HG03565 (cell line): ENCODE results near the gene GAS2L3.
"Not testable (repeated sequence)": the region's sequence is repeated elsewhere in the genome, so short reads cannot be mapped to it uniquely, and the experiment has no call there.

Source experiments
- ATAC-seq: cut with Tn5 transposase; IDR thresholded peaks from one replicate; pipeline ENCODE4 v1.9.1; 2021; ENCODE audit warnings: mild to moderate bottlenecking, moderate library complexity; ENCODE audit not compliant: unreplicated experiment

The GAS2L3 gene

GRCh38 chr12:100574187-100575074 lies 947 bp downstream of the GAS2L3 start:
- ATAC-seq = no peak

GRCh38 chr12:100576331-100577036 lies 3.0 kb downstream of the GAS2L3 start:
- ATAC-seq = peak; percentile 29

DNA sequence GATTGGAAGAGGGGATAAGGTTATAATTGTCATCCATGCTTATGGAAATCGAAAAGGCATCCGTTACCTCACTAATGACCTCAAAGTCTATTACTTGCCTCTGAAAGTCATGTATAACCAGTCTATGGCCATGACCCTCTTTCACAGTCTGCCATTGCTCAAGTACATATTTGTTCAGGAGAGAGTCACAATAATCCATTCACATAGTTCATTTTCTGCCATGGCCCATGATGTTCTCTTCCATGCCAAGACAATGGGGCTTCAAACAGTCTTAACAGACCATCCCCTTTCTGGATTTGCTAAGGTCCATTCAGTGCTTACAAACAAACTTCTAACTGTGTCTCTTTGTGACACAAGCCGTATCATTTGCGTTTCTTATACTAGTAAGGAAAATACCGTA lies 5.4 kb downstream of the GAS2L3 start:
- ATAC-seq = no peak

GRCh38 chr12:100579844-100580243 lies 6.4 kb downstream of the GAS2L3 start:
- no peak for ATAC-seq

- ATAC-seq = no peak
Measured at GRCh38 chr12:100584256-100584655, 10.8 kb downstream of the GAS2L3 start.

- no peak for ATAC-seq
Measured at GRCh38 chr12:100591979-100592378, 18.5 kb downstream of the GAS2L3 start.

- no peak for ATAC-seq
Measured at GRCh38 chr12:100593490-100593889, 20.0 kb downstream of the GAS2L3 start.

DNA sequence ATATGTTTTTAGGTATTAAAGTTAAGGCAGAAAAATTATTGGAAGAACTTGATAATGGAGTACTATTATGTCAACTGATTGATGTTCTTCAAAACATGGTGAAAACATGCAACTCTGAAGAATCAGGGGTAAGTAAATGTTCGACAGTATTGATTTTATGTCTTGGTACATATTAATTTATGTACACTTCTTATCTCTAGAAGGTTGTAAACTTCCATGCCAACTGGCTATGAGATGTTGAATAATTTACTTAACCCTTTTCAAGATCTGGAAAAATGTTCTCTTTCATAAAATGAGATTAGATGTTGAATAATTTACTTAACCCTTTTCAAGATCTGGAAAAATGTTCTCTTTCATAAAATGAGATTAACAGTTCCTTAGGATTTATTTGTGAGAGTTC lies 28.1 kb downstream of the GAS2L3 start:
- no peak for ATAC-seq

DNA sequence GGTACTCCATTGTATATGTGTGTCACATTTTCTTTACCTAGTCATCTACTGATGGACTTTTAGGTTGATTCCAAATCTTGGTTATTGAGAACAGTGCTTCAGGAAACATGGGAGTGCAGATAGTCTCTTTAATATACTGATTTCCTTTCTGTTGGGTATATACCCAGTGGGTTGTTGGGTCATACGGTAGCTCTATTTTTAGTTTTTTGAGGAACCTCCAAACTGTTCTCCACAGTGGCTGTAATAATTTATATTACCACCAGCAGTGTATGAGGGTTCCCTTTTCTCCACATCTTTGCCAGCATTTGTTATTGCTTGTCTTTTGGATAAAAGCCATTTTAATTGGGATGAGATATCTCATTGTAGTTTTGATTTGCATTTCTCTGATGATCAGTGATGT lies 29.5 kb downstream of the GAS2L3 start:
- ATAC-seq = not testable (repeated sequence)

- ATAC-seq = no peak
Measured at GRCh38 chr12:100608776-100609175, 35.3 kb downstream of the GAS2L3 start.

GRCh38 chr12:100610666-100611430 lies 37.4 kb downstream of the GAS2L3 start:
- ATAC-seq = no peak

DNA sequence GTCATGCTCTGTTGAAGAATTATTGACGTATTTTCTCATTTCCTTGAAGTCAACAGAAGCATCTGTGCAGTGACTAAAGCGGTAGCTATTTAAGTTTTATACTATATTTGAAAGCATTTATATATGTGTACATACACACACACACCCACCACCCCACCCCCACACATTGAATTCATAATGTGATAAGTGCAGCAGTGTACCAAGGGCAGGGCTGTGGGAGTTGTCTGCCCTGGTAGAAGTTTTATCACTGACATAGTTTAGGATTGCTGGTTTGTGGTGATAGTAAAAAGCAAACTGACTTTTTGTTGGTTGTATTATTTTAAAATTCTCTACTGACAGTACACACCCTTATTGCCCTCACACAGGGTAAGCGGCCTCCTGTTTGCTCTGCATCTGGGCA lies 39.1 kb downstream of the GAS2L3 start:
- ATAC-seq = no peak

DNA sequence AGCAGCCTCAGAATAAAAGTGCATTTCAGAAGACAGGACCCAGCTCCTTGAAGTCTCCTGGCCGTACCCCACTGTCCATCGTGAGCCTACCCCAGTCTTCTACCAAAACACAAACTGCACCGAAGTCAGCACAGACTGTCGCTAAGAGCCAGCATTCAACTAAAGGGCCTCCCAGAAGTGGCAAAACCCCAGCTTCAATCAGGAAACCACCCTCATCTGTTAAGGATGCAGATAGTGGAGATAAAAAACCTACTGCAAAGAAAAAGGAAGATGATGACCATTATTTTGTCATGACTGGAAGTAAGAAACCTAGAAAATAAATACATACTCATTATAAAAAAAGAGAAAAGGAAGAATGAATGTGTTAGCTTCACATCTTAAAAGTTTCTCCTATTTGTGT lies 51.1 kb downstream of the GAS2L3 start:
- ATAC-seq = no peak

DNA sequence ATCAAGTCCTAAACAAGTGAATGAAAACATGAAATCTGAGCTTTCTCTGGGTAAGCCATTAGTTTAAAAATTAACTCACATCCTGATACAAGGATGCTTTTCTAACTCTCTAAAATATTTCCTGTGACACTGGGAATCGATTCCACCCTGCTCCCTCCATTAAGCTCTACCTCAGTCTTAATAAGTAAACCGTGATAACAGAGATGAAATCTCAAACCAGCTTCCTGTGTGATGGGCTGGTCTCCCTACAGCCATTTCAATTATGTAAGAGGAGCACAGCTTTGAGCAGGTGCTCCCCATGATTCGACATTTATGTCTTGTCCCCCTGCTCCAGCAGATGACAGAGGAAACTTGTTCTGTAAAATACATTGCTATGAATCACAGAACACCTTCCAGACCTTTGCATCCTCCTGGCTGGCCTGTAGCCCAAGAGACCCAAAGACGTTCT lies 59.0 kb downstream of the GAS2L3 start:
- no peak for ATAC-seq

GRCh38 chr12:100633082-100633785 lies 59.8 kb downstream of the GAS2L3 start:
- not testable (repeated sequence) for ATAC-seq

DNA sequence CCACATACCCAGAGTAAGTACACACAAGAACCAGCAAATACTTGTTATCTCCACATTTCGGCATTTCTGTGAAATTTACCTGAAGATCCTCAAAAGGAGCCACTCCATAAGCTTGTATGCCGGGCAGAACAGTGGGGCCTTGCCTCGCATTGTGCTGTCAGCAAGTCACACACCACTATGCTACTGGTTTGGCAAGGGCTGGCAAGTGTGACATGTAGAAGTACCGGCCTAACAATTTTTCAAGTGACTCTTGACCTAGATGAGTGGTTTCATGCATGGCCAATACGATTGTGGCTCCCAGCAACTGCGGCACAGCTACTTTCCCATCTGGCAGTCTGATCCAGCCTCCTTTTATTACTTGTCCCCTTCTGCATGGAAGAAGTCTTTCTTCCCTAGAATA lies 69.8 kb downstream of the GAS2L3 start:
- ATAC-seq = no peak

DNA sequence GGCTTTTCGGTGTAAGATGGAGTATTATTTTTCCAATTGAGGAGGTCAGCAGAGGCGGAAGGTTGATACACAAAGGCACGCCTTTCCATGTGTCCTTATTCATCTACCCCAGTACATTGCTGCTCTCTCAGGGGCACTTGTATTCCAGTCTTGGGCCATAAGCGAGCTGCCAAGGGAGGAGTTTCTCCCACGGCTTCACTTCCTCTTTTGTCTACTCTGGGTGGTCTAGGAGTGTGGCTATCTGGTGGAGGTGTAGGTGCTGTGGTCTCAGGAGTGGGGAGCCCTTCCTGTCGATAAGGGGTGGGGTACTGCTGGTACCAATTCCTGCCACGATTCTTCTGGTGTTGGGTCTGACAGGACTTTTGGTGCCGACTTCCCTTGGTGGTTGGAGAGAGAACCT lies 73.4 kb downstream of the GAS2L3 start:
- ATAC-seq = no peak

GRCh38 chr12:100651108-100651507 lies 77.6 kb downstream of the GAS2L3 start:
- no peak for ATAC-seq

GRCh38 chr12:100651694-100652093 lies 78.2 kb downstream of the GAS2L3 start:
- ATAC-seq = no peak

DNA sequence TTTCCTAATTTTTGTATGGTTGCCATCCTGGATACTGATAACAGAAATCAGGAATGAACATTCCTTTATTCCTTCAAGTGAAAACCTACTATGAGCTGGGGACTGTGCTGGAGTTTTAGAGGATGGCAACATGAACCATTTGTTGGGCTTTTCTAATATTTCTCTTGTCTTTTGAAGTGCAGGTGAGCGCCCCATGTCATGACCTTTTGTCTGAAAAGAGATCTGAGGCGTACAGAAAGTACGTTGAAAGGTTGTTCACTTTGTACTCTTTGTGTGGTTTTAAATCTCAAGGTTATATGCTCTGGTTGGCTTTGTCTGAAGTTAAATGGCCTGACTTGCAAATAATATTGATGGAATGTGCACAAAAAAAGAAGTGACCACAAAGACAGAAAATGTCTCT lies 79.0 kb downstream of the GAS2L3 start:
- ATAC-seq = no peak

- ATAC-seq = no peak
Measured at GRCh38 chr12:100656141-100656540, 82.7 kb downstream of the GAS2L3 start.
